Hematopoietic multipotent progenitor cell treated with erythropoietin and hydrocortisone succinate and interleukin-3 and kit ligand, for 8 days (in vitro differentiated cells): ENCODE data around the gene ATP2C2.

Experiments
- DNase-seq: peaks from one replicate; pipeline ENCODE4 v3.0.0-alpha.2; 2015

ATP2C2 gene

DNA sequence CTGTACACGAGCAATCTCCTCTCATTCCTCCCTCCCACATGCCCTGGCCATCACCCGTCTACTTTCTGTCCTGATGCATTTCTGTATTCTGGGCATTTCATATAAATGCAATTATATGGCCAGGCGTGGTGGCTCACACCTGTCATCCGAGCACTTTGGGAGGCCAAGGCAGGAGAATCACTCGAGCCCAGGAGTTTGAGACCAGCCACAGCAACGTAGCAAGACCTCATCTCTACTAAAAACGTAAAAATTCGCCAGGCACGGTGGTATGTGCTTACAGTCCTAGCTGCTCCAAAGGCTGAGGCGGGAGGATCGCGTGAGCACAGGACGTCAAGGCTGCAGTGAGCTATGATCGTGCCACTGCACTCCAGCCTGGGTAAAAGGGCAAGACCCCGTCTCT, 131.3 kb downstream of the ATP2C2 start:
- DNase-seq: no peak

DNA sequence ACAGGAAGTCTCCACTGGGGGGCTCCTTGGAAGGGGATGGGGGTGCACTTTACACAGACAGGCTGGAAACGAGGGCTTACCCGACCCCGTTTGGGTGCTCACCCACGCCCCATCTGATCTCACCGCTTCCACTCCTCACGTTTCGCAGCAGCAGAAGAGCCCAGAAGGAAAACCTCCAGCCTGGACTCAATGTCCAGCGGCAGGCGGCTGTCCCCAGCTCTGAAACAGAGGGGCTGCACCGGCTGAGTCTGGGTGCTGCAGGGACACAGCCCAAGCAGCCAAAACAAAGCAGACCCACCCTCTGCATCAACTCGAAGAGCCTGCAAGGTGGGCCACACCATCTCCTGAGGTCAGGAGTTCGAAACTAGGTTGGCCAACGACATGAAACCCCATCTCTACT, 132.2 kb downstream of the ATP2C2 start:
- DNase-seq: no peak

DNA sequence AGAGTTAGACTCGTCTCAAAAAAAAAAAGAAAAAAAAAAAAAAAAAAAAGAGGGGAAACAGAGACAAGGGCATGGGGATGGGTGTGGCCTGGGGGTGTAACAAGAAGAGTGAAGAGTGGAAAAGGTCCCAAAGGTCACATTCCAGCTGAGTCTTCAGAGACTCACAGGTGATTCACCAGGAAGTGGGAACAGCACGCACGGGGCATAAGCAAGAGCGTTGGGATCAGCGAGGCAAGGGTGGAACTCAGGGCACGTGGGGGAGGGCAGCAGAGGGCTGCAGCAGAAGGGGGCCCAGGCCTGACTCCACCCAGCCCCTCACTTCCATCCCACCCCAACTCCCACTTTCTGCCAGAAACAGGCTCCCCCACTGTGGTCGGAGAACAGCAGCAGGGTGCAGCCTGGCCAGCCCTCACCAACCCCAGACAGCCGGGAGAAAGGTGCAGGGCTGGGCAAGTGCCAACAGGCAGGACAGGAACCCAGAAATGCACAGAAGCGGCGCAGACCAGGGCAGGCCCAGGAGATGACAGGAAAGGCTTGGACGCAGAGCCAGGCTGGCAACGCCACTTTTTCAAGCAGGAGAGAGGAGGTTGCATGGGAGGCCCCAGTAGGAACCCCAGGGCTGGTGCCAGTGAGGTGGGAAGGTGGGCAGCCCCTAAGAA, 132.9 kb downstream of the ATP2C2 start:
- DNase-seq: no peak

DNA sequence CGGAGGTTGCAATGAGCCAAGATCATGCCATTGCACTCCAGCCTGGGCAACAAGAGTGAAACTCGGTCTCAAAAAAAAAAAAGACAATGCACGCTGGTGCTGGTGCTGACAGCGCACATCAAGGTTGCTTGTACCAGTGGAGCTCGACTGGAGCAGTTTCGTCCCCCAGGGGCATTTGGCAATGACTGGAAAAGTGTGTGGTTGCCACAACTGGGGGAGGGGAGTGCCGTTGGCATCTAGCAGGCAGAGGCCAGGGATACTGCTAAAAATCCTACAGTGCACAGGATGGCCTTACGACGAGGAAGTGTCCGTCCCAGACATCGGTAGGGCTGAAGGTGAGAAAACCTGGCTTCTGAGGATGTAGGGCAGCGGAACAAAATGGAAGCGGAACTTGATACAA, 133.7 kb downstream of the ATP2C2 start:
- no peak for DNase-seq

DNA sequence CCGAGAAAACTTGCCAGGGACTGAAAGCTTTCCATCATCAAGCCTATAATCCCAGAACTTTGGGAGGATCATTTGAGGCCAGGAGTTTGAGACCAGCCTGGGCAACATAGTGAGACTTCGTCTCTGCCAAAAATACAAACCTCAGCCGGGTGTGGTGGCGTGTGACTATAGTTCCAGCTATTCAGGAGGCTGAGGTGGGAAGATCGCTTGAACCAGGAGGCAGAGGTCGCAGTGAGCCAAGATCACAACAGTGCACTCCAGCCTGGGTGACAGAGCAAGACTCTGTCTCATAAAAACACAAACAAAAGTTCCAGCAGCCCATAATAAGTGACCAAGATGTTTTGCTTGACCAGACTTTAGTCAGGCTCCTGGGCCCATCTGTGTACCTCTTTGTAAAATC, 134.2 kb downstream of the ATP2C2 start:
- DNase-seq: no peak

DNA sequence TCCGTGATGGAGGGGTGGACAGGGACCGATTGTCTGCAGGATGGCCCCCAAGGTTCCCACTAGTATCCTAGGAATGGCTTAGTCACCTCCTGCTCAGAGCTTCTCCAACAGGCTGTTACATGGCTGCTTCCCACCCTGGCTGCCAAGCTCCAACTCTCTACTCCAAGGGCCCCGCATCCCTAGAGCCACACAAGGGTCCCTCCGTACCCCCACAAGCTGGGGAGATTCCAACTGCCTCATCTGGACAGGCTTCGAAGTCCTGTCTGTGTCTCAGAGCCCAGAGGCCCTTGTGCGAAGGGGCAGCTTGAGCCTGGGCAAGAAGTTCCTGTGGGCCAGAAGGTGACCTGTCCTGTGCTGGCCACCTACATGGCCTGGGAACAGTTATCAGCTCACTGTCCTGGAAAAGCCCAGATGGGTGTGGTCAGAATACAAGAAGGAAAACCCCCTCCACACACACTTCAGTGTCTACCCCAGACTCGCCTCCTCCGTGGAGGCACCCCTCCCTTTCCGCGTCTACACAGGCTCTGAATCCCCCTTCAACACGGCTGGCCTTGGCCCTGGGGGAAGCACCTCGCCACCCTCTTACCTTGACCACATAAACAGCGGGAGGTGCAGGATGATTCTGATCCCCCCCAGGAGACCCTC, 135.5 kb downstream of the ATP2C2 start:
- DNase-seq: no peak

DNA sequence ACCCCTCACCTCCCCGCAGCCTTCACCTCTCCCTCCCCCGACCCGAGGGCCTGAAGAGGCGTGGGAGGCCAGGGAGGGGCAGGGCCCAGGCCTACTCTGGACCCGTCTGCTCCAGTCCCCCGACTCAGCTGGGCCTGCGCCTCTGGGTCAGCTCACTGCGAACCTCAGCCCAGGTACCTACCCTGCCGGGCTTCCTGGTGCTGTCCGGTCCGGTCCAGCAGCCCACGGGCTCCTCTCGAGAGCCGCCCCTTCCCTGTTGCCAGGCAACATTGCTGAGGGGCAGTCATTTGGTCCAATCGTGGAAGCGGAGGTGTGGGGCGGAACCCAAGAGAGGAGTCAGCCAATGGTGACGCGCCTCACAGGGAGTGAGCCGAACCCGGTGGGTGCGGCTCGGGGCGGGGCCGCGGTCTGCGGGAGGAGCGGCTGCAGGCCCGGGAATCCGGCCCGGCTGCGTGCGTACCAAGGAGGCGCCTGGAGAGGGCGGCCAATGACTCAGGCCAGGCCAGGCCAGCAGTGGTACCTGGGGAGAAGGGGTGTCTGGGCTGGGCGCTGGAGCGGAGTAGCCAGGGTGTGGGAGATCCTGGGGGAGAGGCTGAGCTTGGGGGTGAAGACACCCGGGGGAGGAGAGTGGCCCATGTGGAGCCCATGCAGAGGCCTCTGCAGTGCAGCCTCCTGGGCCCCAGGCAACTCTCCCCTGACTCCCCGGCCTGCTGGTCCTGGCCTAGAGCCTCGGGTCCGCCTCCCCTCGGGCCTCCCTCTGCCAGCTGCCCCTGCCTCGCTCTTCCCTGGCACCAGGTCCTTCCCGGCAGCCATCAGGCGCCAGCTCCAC, 136.3 kb downstream of the ATP2C2 start, which contains the start of gene MEAK7:
MEAK7 (minus strand) TSS at position 240 of the 829 bp plus-strand sequence. CDS start 6,573 bp downstream, outside the sequence.
- peak; percentile 98 for DNase-seq

DNA sequence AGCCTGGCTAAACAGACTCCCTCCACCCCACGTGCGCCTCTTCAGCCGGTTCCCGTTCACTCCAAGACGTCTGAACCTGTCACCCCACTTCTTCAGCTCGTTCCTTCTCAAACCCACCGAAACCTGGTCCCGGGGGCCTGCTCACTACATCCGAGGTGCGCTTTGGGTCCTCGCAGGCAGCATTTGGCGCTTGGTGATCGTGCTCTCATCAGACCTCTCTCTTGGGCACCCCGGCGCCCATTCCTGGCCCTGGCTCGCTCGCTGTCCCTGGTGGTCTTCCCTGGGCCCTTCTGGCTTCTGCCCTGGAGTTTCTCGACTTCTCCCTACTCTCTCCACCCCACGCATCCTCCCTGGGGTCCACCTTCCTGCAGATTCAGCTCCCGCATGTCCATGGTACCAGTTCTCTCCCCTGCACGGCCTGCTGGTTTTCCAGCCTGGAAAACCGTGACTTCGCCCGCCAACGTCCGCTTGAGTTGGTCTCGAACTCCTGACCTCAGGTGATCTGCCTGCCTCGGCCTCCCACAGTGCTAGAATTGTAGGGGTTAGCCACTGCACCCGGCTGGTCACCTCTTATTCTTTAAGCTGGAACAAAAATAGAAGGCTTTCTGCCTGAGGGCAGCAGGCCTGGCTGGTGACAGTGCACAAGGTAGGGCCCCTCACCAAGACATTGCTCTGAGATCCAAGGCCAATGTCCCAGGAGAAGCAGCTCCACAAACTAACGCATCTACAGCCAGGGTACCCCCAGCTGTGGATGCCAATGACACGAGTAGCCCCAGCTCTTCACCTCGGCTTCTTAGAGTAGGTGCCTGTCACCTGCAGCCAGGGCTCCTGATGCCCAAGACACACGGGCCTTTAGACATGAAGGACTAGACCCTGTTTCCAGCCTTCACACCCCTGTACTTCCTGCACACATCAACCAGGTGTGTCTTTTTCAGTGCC, 137.2 kb downstream of the ATP2C2 start:
- DNase-seq: no peak

DNA sequence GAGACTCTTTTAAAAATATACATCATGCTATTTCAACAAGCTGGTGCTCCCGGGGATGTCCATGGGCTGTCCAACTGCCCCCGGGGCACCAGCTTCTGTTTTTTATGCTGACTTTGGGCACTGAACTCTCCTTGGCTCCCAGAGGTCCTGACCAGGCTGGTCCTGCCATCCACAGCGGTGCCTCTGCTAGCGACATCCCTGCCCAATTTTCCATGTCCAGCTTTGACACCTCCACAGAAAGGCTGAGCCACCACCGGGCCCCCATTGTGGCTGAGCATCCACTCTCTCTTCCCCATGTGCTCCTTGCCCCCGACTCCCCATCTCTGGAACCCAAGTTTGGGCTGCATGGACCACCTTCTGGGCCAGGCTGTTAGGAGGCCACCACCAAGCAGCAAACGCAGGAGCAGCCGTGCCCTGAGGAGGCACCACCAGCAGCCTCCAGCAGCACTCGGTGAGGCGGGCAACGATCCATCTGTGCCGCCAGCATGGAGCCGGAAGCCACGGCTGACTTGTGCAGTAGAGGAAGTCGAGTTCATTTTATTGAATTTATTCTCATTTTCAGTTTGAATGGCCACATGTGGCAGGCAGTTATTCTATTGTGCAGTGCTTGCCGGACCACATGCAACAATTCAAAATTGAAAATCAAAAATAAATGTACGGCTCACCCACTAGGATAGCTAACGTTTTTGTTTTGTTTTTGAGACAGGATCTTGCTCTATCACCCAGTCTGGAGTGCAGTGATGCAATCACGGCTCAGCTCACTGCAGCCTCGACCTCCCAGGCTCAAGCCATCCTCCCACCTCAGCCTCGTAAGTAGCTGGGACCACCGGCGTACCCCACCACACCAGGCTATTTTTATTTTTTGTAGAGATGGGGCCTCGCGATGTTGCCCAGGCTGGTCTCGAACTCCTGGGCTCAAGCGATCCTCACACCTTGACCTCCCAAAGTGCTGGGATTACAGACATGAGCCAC, 139.0 kb downstream of the ATP2C2 start:
- DNase-seq: no peak

DNA sequence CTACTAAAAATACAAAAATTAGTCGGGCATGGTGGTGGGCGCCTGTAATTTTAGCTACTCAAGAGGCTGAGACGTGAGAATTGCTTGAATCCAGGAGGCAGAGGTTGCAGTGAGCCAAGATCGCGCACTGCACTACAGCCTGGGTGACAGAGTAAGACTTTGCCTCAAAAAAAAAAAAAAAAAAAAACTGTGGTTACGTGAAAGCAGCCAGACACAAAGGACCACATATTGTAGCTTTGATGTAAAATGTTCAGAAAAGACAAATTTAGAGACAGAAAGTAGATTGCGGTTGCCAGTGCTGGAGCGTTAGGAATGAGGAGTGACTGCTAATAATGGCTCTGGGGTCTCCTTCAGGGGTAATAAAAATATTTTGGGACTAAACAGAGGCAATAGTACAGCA, 140.2 kb downstream of the ATP2C2 start:
- DNase-seq: no peak

DNA sequence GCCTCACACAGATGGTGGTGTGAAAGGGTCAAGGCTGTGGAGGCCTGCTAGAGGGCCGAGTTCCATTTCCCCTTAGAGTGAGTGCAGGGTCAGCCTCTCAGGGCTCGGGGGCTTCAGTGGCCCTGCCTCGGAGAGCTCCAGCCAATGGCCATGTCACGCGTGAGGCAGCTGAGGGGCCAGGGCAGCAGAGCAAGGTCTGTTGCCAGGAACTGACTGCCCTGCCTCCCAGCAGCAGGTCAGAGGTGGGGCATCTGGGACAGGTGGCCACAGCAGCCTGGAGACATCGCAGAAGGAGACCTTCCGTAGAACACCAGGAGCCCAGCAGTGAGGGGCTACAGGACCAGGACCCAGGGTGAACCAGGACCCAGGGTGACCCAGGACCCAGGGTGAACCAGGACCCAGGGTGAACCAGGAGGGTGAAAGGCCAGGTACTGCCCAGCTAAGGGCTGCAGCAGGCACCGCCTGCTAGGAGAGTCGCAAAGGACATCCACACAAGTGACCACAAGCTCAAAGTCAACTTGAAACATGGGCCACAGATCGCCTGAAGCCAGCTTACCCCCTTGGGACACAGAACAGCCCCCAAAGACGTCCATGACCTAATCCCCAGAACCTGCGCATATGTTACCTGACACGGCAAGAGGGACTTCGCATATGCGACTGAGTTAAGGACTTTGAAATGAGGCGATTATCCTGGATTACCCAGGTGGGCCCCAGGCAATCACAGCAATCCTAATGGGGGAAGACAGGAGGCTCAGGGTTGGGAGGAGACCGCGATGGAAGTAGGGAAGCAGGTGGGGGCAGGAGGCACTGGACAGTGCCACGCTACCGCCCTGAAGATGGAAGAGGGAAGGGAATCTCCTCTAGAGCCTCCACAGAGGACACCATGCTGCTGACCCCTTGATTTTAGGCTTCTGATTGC, 141.0 kb downstream of the ATP2C2 start:
- DNase-seq: no peak

DNA sequence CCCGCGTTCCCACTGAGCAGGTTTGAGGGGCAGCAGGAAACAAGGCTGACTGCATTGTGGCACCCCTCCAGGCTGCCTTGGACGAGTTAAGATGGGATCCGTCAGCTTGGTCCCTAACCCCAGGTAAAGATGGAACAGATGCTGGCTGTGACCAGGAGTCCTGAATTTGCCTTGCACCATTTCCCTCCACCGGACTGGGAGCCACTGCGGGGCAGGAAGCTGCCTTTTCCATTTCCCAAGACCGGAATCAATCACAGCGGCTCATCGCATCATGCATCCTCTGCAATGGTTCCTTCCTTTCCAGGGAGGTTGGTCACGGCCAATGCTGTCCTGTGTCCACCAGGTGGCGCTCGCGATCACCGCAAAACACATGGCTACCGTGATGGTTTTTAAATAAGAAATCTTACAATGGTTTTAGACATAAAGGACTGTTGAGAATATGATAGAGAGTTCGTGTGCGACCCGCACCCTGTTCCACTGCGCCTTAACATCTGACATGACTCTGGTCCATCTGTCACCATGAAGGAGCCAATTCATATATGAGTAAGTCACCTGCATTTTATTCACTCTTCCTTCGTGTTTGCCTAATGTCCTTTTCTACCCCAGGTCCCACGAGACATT, 143.0 kb downstream of the ATP2C2 start:
- peak; percentile 69 for DNase-seq

DNA sequence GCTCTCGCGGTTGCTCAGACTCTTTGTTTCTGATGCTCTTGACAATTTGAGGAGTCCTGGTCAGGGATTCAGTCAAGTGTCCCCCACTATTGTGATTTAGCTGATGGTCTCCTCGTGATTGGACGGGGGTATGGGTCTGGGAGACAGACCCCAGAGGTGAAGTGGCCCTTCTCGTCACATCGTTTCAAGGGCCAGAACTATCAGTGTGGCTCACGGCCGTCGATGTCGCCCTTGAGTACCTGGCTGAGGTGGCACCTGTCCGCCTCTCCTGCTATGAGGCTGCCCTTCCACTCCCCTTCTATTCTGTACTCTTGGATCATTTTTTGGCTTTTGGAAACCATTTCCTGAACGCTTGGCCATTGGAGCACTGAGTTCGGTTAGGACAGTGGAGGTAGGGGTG, 143.5 kb downstream of the ATP2C2 start:
- no peak for DNase-seq

DNA sequence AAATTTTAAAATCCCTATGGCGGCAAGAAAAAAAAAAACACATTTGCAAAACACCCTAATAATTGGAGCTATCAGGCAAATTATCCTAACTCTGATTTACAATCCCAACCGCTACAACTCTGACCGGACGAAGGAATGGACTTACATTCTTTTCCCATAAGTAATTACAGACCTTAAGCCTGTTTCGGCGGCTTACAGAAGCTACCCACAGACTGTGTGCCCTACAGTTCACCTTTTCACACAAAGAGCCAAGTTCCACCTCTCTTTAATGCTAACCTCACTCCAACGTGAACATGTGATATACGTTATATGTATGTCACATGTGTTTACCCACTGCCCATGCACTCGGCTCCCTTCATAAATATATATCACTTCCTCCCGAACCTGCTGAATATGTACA, 144.8 kb downstream of the ATP2C2 start:
- DNase-seq: no peak

DNA sequence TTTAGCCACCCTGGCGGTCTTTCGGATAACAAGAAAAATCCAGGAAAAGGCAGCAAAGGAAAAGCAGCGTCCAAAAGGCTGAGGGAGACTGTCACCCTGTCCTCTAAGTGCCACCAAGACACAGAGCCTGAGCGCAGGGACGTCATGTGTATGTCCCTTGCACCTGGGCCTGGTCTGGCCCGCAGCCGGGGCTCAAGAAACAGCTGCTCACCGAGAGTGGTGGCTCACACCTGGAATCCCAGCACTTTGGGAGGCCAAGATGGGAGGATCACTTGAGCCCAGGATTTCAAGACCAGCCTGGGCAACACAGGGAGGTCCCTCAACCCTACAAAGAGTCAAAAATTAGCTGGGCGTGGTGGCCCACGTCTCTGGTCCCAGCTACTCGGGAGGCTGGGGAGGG, 145.3 kb downstream of the ATP2C2 start:
- no peak for DNase-seq
